SU-DHL-6 (cell line): Measurements from ENCODE around the gene NUPR1.

Experiments used
- EZH2phosphoT487 ChIP-seq: fragments of 200-600 bp; sonication (generic), shearing (Covaris generic); conservative IDR thresholded peaks from 2 replicates; pipeline ENCODE4 v1.6.1; 2018; ENCODE audit warnings: mild to moderate bottlenecking, antibody characterized with exemption, low read length, moderate library complexity, mixed read lengths
- TF ChIP-seq, protein P1 (sequence below): fragments of 200-600 bp; sonication (generic); IDR thresholded peaks from one replicate; pipeline ENCODE4 v1.5.1; 2017; ENCODE audit warnings: antibody characterized with exemption, mild to moderate bottlenecking, low read length, moderate library complexity; ENCODE audit not compliant: insufficient read depth, poor library complexity, severe bottlenecking

DNA sequence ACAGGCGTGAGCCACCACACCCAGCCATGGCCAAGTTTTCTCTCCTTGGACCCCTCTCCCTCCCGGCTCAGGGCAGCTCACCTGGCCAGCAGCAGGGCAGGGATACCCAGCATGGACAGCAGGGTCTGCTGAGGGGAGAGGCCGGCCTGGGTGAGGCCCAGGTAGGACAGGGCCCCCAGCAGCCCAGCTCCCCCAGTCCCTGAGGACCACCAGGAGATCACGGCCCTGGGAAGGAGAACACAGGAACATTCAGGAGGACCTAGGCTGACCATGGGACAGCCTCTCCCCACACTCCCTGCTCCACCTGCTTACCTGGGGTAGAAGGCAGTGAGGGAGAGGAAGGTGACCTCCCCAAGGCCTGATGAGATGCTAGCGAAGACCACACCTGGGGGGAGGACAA lies 52.5 kb downstream of the NUPR1 start:
- TF ChIP-seq, protein P1, sequence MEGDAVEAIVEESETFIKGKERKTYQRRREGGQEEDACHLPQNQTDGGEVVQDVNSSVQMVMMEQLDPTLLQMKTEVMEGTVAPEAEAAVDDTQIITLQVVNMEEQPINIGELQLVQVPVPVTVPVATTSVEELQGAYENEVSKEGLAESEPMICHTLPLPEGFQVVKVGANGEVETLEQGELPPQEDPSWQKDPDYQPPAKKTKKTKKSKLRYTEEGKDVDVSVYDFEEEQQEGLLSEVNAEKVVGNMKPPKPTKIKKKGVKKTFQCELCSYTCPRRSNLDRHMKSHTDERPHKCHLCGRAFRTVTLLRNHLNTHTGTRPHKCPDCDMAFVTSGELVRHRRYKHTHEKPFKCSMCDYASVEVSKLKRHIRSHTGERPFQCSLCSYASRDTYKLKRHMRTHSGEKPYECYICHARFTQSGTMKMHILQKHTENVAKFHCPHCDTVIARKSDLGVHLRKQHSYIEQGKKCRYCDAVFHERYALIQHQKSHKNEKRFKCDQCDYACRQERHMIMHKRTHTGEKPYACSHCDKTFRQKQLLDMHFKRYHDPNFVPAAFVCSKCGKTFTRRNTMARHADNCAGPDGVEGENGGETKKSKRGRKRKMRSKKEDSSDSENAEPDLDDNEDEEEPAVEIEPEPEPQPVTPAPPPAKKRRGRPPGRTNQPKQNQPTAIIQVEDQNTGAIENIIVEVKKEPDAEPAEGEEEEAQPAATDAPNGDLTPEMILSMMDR = no peak
- no peak for TF ChIP-seq EZH2phosphoT487
